LNCaP clone FGC (cell line): Measurements from ENCODE around the gene HPD.

Source experiments
- DNase-seq: peaks from one replicate; pipeline ENCODE4 v3.0.0-alpha.2; 2011; ENCODE audit warnings: low read depth
- H3K4me3 ChIP-seq: 2 replicates; pipeline ENCODE4 v1.5.1; 2011; ENCODE audit warnings: mild to moderate bottlenecking, low read depth, low read length, control low read depth
- TF ChIP-seq, protein P1 (sequence below): IDR thresholded peaks from 2 replicates; pipeline ENCODE4 v1.5.1; 2012; ENCODE audit warnings: mild to moderate bottlenecking; ENCODE audit not compliant: control insufficient read depth, insufficient read depth; ENCODE audit errors: extremely low read depth

The HPD gene

DNA sequence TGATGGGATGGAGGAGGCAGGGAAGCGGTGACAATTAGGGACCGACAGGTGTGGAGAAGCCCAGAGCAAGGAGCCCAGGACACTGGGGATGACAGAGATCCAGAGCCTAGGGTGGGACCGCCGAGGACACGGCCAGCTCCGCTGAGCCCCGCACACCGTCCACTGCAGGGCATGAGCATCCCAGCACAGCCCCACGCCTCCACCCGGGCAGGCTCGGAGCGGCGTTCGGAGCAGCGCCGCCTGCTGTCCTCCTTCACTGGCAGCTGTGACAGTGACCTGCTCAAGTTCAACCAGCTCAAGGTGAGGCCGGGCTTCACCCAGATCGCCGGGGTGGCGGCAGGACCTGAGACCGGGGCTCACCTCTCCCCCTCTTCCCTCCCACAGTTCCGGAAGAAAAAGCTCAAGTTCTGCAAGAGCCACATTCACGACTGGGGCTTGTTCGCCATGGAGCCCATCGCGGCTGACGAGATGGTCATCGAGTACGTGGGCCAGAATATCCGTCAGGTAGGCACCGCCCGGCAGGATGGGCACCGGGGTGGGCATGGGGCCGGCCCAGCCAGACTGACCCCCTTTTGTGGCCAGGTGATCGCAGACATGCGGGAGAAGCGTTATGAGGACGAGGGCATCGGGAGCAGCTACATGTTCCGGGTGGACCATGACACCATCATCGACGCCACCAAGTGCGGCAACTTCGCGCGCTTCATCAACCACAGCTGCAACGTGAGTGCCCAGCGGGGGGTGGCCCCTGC, 31.1 kb downstream of the HPD start:
- TF ChIP-seq, protein P1, sequence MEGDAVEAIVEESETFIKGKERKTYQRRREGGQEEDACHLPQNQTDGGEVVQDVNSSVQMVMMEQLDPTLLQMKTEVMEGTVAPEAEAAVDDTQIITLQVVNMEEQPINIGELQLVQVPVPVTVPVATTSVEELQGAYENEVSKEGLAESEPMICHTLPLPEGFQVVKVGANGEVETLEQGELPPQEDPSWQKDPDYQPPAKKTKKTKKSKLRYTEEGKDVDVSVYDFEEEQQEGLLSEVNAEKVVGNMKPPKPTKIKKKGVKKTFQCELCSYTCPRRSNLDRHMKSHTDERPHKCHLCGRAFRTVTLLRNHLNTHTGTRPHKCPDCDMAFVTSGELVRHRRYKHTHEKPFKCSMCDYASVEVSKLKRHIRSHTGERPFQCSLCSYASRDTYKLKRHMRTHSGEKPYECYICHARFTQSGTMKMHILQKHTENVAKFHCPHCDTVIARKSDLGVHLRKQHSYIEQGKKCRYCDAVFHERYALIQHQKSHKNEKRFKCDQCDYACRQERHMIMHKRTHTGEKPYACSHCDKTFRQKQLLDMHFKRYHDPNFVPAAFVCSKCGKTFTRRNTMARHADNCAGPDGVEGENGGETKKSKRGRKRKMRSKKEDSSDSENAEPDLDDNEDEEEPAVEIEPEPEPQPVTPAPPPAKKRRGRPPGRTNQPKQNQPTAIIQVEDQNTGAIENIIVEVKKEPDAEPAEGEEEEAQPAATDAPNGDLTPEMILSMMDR = no peak
- no peak for DNase-seq

GRCh38 chr12:121826318-121827150, 32.1 kb downstream of the HPD start:
- no peak for DNase-seq
- no peak overlapping the region for H3K4me3 ChIP-seq
- TF ChIP-seq, protein P1 = no peak

More for the DNA sequence above, 31.1 kb downstream of the HPD start:
- no peak overlapping the region for H3K4me3 ChIP-seq

DNA sequence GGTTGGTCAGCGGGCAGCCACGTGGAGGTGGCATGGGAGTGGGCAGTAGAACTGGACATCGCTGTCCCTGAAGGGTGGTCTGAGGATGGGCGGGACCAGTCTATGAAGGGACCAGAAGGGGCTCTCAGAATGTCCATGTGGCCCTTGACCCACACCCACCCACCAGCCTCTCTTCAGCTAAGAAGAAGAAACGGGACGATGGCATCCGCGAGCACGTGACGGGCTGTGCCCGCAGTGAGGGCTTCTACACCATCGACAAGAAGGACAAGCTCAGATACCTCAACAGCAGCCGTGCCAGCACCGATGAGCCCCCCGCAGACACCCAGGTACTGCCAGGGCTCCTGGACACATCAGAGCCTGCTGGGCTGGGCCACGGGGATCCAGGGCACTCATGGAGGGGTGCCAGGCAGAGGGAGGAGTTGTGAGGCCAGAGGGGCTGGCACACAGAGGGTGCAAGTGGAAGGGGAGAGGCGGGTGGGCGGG, 33.6 kb downstream of the HPD start:
- H3K4me3 ChIP-seq = no peak overlapping the region
- no peak for DNase-seq
- TF ChIP-seq, protein P1 = no peak

DNA sequence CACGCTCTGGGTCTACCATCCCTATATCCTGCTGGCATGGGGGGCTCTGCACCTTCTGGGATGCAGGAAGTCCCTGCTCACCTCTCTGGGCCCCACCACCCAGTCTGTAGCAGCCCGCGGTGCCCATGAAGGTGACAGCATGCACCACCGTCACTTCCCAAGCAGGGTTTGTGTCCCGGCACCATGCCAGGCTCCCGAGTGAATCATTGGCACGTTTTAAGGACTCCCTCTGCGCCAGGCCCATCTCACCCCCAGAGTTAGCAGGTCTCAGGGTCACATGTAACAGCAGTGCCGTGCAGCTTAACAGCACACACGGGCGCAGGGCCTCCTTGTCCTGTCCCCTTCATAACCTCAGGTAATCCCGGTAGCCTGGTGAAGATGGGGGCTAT, 34.9 kb downstream of the HPD start:
- TF ChIP-seq, protein P1 = no peak
- no peak for DNase-seq
- no peak overlapping the region for H3K4me3 ChIP-seq

GRCh38 chr12:121823101-121823726, 35.4 kb downstream of the HPD start:
- TF ChIP-seq, protein P1 = no peak

GRCh38 chr12:121822393-121823100, 36.1 kb downstream of the HPD start:
- TF ChIP-seq, protein P1 = no peak
- no peak overlapping the region for H3K4me3 ChIP-seq
- no peak for DNase-seq

More at GRCh38 chr12:121823101-121823726, 35.4 kb downstream of the HPD start:
- H3K4me3 ChIP-seq = no peak overlapping the region
- no peak for DNase-seq
